ENCODE results near the gene MATN4.

Gene MATN4

DNA sequence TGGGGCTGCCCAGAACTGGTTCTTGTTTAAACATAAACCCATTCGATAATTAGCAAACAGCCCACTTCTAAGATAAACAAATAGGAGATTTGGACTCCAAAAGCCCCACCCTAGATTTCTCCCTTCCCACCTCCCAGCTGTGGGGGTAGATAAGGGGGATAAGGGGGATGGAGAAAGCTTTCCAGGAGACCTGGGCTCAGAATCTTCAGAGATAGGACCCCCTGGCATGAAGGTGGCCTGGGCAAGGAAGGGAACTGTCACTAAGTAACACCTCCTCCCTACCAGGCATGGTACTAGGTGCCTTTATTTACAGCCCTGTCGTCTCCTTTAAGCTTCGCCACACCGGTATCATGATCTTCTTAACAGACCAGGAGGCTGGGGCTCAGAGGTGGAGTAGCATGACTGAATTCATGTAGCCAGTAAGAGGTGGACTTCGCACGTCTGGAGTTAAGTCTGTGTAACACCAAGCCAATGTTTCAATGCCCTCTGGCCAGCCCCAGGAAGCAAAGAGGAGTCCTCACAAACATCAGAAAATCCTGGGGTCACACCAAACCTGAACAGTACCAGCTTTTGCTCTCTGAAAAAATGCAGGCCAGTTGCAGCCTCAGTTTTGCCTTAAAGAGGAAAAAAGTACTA, 35.6 kb upstream of the MATN4 start:
- no peak for TF ChIP-seq ZFX (IDR thresholded peaks at IDR 0.05)
- TF ChIP-seq CTCF (conservative IDR thresholded peaks at IDR 0.05) = no peak
- H3K27ac ChIP-seq = peak overlapping the region; percentile 86

DNA sequence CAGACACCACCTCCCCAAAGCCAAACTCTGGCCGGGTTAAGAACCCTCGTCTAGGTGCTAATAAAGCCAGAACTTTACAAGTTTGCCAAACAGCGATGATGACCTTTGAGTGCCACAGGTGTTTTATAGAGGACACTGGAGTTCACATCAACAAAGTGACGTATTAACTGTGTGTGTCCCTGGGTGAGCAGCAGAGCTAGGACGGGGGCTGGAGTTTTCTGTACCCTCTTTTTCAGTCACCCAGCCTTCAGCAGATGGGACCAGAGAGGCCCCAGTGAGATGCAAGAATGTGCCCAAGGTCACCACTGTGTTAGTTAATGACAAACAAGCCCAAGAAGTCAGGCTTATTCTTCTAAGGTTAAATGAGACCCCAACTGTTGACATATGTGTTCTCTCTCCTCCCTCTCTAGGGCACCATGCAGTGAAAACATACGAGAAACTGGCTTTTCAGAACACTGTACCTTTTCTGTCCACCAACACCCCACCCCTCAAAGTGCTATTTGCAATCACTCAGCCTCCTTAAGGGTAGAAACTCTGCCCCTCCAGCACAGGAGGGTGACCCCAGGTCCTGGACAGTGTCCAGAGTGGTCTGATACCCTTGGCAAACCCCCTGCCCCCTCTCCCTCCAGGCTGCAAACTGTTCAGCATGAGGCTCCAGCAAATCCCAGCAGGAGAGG, 34.9 kb upstream of the MATN4 start:
- TF ChIP-seq ZFX (IDR thresholded peaks at IDR 0.05) (no peak), CTCF (conservative IDR thresholded peaks at IDR 0.05) (no peak)
- peak overlapping the region; percentile 86 for H3K27ac ChIP-seq

DNA sequence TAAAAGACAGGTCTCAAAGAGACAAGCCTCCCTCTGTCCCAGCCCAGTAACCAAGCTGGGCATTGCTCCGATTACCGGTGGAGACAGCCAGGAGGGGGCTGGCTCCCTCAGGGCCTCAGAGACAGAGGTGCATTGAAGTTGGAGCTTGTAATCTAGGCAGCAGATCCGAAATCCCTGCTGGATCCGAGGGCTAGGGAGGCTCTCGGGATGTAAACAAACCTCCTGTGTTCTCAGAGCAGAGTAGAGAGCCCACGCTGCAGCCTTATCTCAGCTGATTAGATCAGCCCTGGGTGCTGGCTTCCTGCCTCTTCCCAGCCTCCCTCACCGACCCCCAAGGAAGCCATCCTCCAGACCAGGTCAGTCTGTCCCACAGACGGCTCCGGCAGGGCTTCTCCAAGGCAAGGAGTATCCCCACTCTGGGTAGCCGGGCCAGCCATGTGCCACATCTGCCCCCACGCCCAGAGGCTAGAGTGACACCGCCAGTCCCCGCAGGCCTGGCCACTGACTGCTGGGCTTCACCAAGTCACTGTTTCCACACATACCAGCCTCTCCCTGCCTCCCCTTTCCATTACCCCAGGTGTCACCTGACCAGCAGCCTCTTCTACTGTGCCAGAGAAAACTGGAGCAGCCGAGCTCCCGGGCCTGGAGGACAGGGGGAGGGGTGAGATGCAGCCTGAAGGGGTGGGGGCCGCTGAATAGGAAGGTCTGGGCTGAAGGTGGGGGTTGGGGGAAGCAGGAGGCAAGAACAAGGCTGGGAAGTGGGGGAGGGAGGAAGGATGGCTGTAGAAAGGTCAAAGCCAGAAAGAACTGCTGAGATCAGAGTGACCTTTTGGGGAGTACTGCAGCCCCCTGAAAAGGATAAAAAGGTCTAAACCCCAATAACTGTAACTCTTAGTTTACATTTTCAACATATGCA, 34.1 kb upstream of the MATN4 start:
- TF ChIP-seq ZFX (IDR thresholded peaks at IDR 0.05) = no peak
- TF ChIP-seq CTCF (conservative IDR thresholded peaks at IDR 0.05) = no peak
- peak overlapping the region; percentile 86 for H3K27ac ChIP-seq

DNA sequence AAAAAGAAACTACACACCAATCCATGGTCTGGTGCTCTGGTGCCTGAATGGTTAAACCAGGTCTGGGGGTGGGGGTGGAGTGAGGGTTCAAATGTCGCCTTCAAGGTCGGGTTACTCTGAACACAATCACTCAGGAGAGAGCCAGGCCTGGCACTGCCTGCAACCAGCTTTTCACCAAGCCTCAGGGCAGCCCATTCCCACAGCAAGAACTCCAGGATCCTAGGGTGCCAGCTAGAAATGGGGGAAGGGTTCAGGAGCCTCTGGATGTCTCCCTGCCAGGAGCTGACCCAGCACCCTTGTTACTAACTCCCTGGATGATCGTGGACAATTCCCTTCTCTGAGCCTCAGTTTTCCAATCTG, 33.5 kb upstream of the MATN4 start:
- TF ChIP-seq ZFX (IDR thresholded peaks at IDR 0.05) (no peak), CTCF (conservative IDR thresholded peaks at IDR 0.05) (no peak)
- H3K27ac ChIP-seq = peak overlapping the region; percentile 86

- peak overlapping the region; percentile 86 for H3K27ac ChIP-seq
- TF ChIP-seq ZFX (IDR thresholded peaks at IDR 0.05) = no peak
- TF ChIP-seq CTCF (conservative IDR thresholded peaks at IDR 0.05) = no peak
Measured at GRCh38 chr20:45340951-45341350, 32.9 kb upstream of the MATN4 start.

GRCh38 chr20:45340236-45340847, 32.2 kb upstream of the MATN4 start:
- peak overlapping the region; percentile 86 for H3K27ac ChIP-seq
- no peak for TF ChIP-seq CTCF (conservative IDR thresholded peaks at IDR 0.05)
- TF ChIP-seq ZFX (IDR thresholded peaks at IDR 0.05) = no peak

Data from C4-2B (cell line).